ENCODE data around the gene MED23. TPM values are rescaled to one million over a fixed set of nuclear protein-coding genes. Genes with fewer than 3 reads are reported as not detected.

The MED23 gene
- total RNA-seq, 2 experiments from 2014 or later: 26.1 to 27.8 TPM

- CTCF ChIA-PET: interaction anchor here (1.3 to 5.4 kb wide), 2 partner anchors 9 to 277 kb away, joined by 3 to 75 read pairs; partner anchors contain the start of gene MED23
- Mint-ChIP-seq H3K9me3 (ENCODE audit: insufficient read depth) (no peaks in the 10 kb centered on the region), H3K27ac (no peak overlapping the region), H3K4me3 (no peak overlapping the region), H3K4me1 (ENCODE audit: low read depth) (no peaks in the 10 kb centered on the region), H3K36me3 (ENCODE audit: low read depth) (no peaks in the 10 kb centered on the region), H3K27me3 (ENCODE audit: low read depth) (peaks cover 3% of the 10 kb centered on the region)
- ATAC-seq (no peak), DNase-seq (no peak)
- POLR2A ChIA-PET: interaction anchor here (0.6 to 1.3 kb wide), 2 partner anchors 10 to 1081 kb away, joined by 3 to 12 read pairs; partner anchors contain the start of gene MED23
Observed at GRCh38 chr6:131638013-131638412, 10.0 kb upstream of the MED23 start.

DNA sequence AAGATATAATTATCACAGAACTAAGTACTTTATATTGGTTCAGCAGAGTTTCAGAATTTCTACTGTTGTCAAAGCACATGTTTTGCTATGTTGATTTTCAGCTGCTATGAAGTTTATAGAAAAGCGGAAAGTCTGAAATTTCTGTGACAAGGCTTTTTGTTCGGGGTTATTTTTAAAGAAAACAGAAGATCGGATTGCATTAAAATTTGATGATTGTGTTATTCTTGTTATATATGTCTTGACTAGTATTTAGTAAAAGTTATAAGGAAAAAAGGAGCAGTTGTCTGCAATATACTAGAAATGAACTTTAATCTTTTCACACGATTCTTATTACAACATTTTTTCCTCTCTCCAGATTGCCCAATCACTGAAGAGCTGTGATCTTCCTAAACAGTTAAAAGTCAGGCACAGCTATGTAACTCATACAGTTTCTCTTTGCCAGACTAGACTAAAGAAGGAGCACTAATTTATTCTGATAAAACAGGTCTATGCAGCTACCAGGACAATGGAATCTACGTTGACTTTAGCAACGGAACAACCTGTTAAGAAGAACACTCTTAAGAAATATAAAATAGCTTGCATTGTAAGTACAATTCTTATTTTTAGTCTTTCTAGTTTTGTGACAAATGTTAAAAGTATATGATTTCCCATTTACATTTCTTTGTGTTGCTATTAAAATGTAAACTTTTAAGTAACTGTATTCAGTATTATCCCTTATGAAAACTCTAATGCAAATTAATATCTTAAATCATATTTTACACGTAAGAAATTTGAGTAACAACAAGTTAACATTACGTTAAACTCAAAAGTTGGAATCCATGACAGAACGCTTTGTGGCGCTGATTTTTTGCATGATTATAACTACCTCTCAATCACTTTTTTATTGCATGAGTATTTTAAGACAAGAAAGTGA, 9.1 kb upstream of the MED23 start, which contains the start of gene ENPP3:
TSS of gene ENPP3 (plus strand) at position 423 of the 913 bp plus-strand sequence. CDS start at position 506, 83 bp downstream.
- H3K27ac Mint-ChIP-seq: no peak within 1 kb of the TSS
- peaks cover 3% of the 10 kb centered on the region for H3K27me3 Mint-ChIP-seq (ENCODE audit: low read depth)
- H3K36me3 Mint-ChIP-seq (ENCODE audit: low read depth): no peaks in the 10 kb centered on the region
- H3K9me3 Mint-ChIP-seq (ENCODE audit: insufficient read depth): no peaks in the 10 kb centered on the region
- no peak within 1 kb of the TSS for H3K4me3 Mint-ChIP-seq
- ChIA-PET CTCF (interaction anchor here (0.6 to 5.4 kb wide), 3 partner anchors 9 to 438 kb away, joined by 3 to 75 read pairs (median 4); partner anchors contain the start of gene MED23), POLR2A (no interaction called here)
- no peaks in the 10 kb centered on the region for H3K4me1 Mint-ChIP-seq (ENCODE audit: low read depth)
- no peak for ATAC-seq
- DNase-seq: no peak

GRCh38 chr6:131635384-131636340, 7.6 kb upstream of the MED23 start:
- ATAC-seq: no peak
- ChIA-PET POLR2A (no interaction called here), CTCF (interaction anchor here (0.6 to 5.4 kb wide), 2 partner anchors 7 to 31 kb away, joined by 4 to 75 read pairs; partner anchors contain the start of gene MED23)
- Mint-ChIP-seq H3K4me1 (ENCODE audit: low read depth) (no peaks in the 10 kb centered on the region), H3K36me3 (ENCODE audit: low read depth) (no peaks in the 10 kb centered on the region), H3K27me3 (ENCODE audit: low read depth) (peaks cover 3% of the 10 kb centered on the region), H3K4me3 (no peak overlapping the region), H3K27ac (no peak overlapping the region), H3K9me3 (ENCODE audit: insufficient read depth) (no peaks in the 10 kb centered on the region)
- DNase-seq: no peak

GRCh38 chr6:131631625-131632289, 3.7 kb upstream of the MED23 start:
- ATAC-seq: no peak
- DNase-seq: no peak
- H3K36me3 Mint-ChIP-seq (ENCODE audit: low read depth): no peaks in the 10 kb centered on the region
- ChIA-PET POLR2A (no interaction called here), CTCF (no interaction called here)
- no peaks in the 10 kb centered on the region for H3K9me3 Mint-ChIP-seq (ENCODE audit: insufficient read depth)
- peaks cover 20% of the 10 kb centered on the region for H3K4me1 Mint-ChIP-seq (ENCODE audit: low read depth)
- no peak overlapping the region for H3K27ac Mint-ChIP-seq
- no peak overlapping the region for H3K4me3 Mint-ChIP-seq
- H3K27me3 Mint-ChIP-seq (ENCODE audit: low read depth): peaks cover 3% of the 10 kb centered on the region

GRCh38 chr6:131629651-131630050, 1.6 kb upstream of the MED23 start:
- Mint-ChIP-seq H3K4me1 (ENCODE audit: low read depth) (peaks cover 27% of the 10 kb centered on the region), H3K27me3 (ENCODE audit: low read depth) (no peaks in the 10 kb centered on the region), H3K36me3 (ENCODE audit: low read depth) (peaks cover 5% of the 10 kb centered on the region), H3K9me3 (ENCODE audit: insufficient read depth) (no peaks in the 10 kb centered on the region), H3K4me3 (no peak overlapping the region), H3K27ac (no peak overlapping the region)
- DNase-seq (no peak), ATAC-seq (no peak)
- ChIA-PET CTCF (interaction anchor here (1.3 to 4.7 kb wide), 8 partner anchors 9 to 745 kb away, joined by 4 to 75 read pairs (median 8); partner anchors contain the start of gene ENPP3), POLR2A (interaction anchor here (1.4 kb wide), 1 partner anchor 10 kb away, joined by 4 read pairs; no protein-coding TSS in a partner anchor)

- peak overlapping the region; percentile 98 for H3K4me3 Mint-ChIP-seq
- ATAC-seq: no peak
Observed at GRCh38 chr6:131628726-131629125, 684 bp upstream of the MED23 start.

GRCh38 chr6:131615275-131615674, 12.8 kb downstream of the MED23 start:
- Mint-ChIP-seq H3K9me3 (ENCODE audit: insufficient read depth) (no peaks in the 10 kb centered on the region), H3K4me1 (ENCODE audit: low read depth) (no peaks in the 10 kb centered on the region), H3K36me3 (ENCODE audit: low read depth) (peaks cover 47% of the 10 kb centered on the region), H3K27ac (no peak overlapping the region), H3K4me3 (no peak overlapping the region), H3K27me3 (ENCODE audit: low read depth) (no peaks in the 10 kb centered on the region)
- no peak for DNase-seq
- CTCF ChIA-PET: no interaction called here
- no peak for ATAC-seq
- POLR2A ChIA-PET: no interaction called here

More at GRCh38 chr6:131628726-131629125, 684 bp upstream of the MED23 start:
- Mint-ChIP-seq H3K27ac (no peak overlapping the region), H3K9me3 (ENCODE audit: insufficient read depth) (no peaks in the 10 kb centered on the region), H3K36me3 (ENCODE audit: low read depth) (peaks cover 5% of the 10 kb centered on the region), H3K27me3 (ENCODE audit: low read depth) (no peaks in the 10 kb centered on the region), H3K4me1 (ENCODE audit: low read depth) (peaks cover 27% of the 10 kb centered on the region)
- no peak for DNase-seq
- ChIA-PET CTCF (interaction anchor here (0.6 to 4.7 kb wide), 48 partner anchors 10 to 758 kb away, joined by 3 to 75 read pairs (median 7); partner anchors contain the start of genes ARG1, ENPP1 and ENPP3), POLR2A (interaction anchor here (1.0 to 1.5 kb wide), 4 partner anchors 10 to 431 kb away, joined by 5 to 12 read pairs (median 5); no protein-coding TSS in a partner anchor)

DNA sequence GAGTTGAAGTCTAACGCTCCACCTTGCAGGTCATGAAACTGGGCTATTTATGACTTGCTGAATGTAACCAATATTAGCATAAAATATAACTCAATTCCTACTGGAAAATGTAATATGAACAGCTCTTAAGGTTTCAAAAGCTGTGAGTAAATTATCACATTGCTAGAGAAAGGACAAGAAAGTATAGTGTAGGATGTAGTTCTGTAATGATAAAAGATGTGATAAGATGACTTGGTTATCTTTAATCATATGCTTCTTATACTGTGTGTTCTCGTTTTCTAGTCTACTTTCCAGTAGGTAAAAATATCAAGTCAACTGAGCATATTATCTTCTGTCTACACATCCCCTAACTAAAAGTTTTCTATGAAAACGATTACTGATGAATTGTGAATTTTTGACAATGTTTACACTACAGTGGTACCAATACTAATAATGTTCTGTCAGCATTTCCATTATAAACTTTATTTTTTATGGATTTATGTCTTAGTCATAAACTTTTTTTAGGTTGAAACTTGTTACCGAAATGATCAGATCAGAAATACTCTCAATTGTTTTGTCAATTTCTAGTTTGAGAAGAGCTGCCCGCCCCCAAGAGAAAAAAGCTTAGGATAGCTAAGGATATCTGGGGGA, 14.6 kb downstream of the MED23 start:
- H3K4me1 Mint-ChIP-seq (ENCODE audit: low read depth): no peaks in the 10 kb centered on the region
- DNase-seq (no peak), ATAC-seq (no peak)
- ChIA-PET POLR2A (interaction anchor here (1.5 kb wide), 1 partner anchor 15 kb away, joined by 5 read pairs; the partner anchor contains the start of gene MED23), CTCF (interaction anchor here (0.9 to 2.1 kb wide), 3 partner anchors 10 to 16 kb away, joined by 3 to 17 read pairs (median 6); partner anchors contain the start of gene MED23)
- no peak overlapping the region for H3K27ac Mint-ChIP-seq
- no peak overlapping the region for H3K4me3 Mint-ChIP-seq
- no peaks in the 10 kb centered on the region for H3K9me3 Mint-ChIP-seq (ENCODE audit: insufficient read depth)
- peaks cover 53% of the 10 kb centered on the region for H3K36me3 Mint-ChIP-seq (ENCODE audit: low read depth)
- H3K27me3 Mint-ChIP-seq (ENCODE audit: low read depth): no peaks in the 10 kb centered on the region

GRCh38 chr6:131602781-131603312, 25.2 kb downstream of the MED23 start:
- Mint-ChIP-seq H3K9me3 (ENCODE audit: insufficient read depth) (no peaks in the 10 kb centered on the region), H3K36me3 (ENCODE audit: low read depth) (peaks cover 48% of the 10 kb centered on the region), H3K27me3 (ENCODE audit: low read depth) (no peaks in the 10 kb centered on the region), H3K4me1 (ENCODE audit: low read depth) (no peaks in the 10 kb centered on the region), H3K4me3 (no peak overlapping the region), H3K27ac (no peak overlapping the region)
- POLR2A ChIA-PET: interaction anchor here (0.9 kb wide), 1 partner anchor 24 kb away, joined by 3 read pairs; no protein-coding TSS in a partner anchor
- ATAC-seq (no peak), DNase-seq (no peak)
- CTCF ChIA-PET: interaction anchor here (1.2 to 5.4 kb wide), 3 partner anchors 11 to 84 kb away, joined by 3 to 32 read pairs (median 6); partner anchors contain the start of gene MED23

GRCh38 chr6:131600716-131601115, 27.3 kb downstream of the MED23 start:
- CTCF ChIA-PET: interaction anchor here (0.6 to 5.4 kb wide), 3 partner anchors 27 to 715 kb away, joined by 4 to 32 read pairs (median 4); partner anchors contain the start of gene MED23
- Mint-ChIP-seq H3K27me3 (ENCODE audit: low read depth) (no peaks in the 10 kb centered on the region), H3K36me3 (ENCODE audit: low read depth) (peaks cover 53% of the 10 kb centered on the region), H3K4me3 (no peak overlapping the region), H3K27ac (no peak overlapping the region), H3K9me3 (ENCODE audit: insufficient read depth) (no peaks in the 10 kb centered on the region), H3K4me1 (ENCODE audit: low read depth) (no peaks in the 10 kb centered on the region)
- POLR2A ChIA-PET: interaction anchor here (0.6 kb wide), 1 partner anchor 185 kb away, joined by 3 read pairs; no protein-coding TSS in a partner anchor
- DNase-seq (no peak), ATAC-seq (no peak)
